HS-5 (cell line): ENCODE data around the gene SLC44A5.

Experiments used
- DNase-seq: peaks from one replicate; pipeline ENCODE4 v3.0.0-alpha.2; 2012; ENCODE audit warnings: low read depth

Gene SLC44A5

GRCh38 chr1:75174031-75174760 lies 436.7 kb downstream of the SLC44A5 start:
- no peak for DNase-seq

- no peak for DNase-seq
Measured at GRCh38 chr1:75172556-75172955, 438.4 kb downstream of the SLC44A5 start.

GRCh38 chr1:75171876-75172275 lies 439.0 kb downstream of the SLC44A5 start:
- no peak for DNase-seq

- DNase-seq = no peak
Measured at GRCh38 chr1:75170981-75171380, 439.9 kb downstream of the SLC44A5 start.

- no peak for DNase-seq
Measured at GRCh38 chr1:75170011-75170410, 440.9 kb downstream of the SLC44A5 start.

- DNase-seq = no peak
Measured at GRCh38 chr1:75166821-75167220, 444.1 kb downstream of the SLC44A5 start.

GRCh38 chr1:75165264-75165663 lies 445.6 kb downstream of the SLC44A5 start:
- DNase-seq = no peak

- DNase-seq = no peak
Measured at GRCh38 chr1:75159154-75159553, 451.8 kb downstream of the SLC44A5 start.
